H9 (cell line): ENCODE data around the gene SYT9. TPM values are rescaled to one million over a fixed set of nuclear protein-coding genes. Genes with fewer than 3 reads are reported as not detected.

ENCODE experiments used
- DNase-seq: peaks from one replicate; pipeline ENCODE4 v3.0.0-alpha.2; 2017
- H2AFZ ChIP-seq: one replicate; pipeline ENCODE4 v1.6.1; 2013; ENCODE audit warnings: mild to moderate bottlenecking, low read length, control low read depth, moderate library complexity
- H2AK5ac ChIP-seq: 2 replicates; pipeline ENCODE4 v1.6.1; 2013; ENCODE audit warnings: low read length, control low read depth, mixed read lengths; ENCODE audit not compliant: insufficient read length
- H2BK120ac ChIP-seq: one replicate; pipeline ENCODE4 v1.6.1; 2013; ENCODE audit warnings: low read depth, mild to moderate bottlenecking, low read length, control low read depth, inconsistent platforms; ENCODE audit not compliant: poor library complexity, severe bottlenecking
- H2BK12ac ChIP-seq: 2 replicates; pipeline ENCODE4 v1.6.1; 2013; ENCODE audit warnings: low read length, control low read depth, mixed read lengths, low read depth; ENCODE audit not compliant: insufficient read length
- H2BK15ac ChIP-seq: 2 replicates; pipeline ENCODE4 v1.6.1; 2013; ENCODE audit warnings: low read depth, low read length, control low read depth
- H2BK20ac ChIP-seq: one replicate; pipeline ENCODE4 v1.6.1; 2013; ENCODE audit warnings: low read depth, mild to moderate bottlenecking, low read length, control low read depth, inconsistent platforms; ENCODE audit not compliant: poor library complexity, severe bottlenecking
- H2BK5ac ChIP-seq: 2 replicates; pipeline ENCODE4 v1.6.1; 2013; ENCODE audit warnings: low read length, control low read depth, mixed read lengths; ENCODE audit not compliant: insufficient read length
- H3K14ac ChIP-seq: 2 replicates; pipeline ENCODE4 v1.6.1; 2013; ENCODE audit warnings: low read length, control low read depth; ENCODE audit not compliant: insufficient read depth
- H3K18ac ChIP-seq: 2 replicates; pipeline ENCODE4 v1.6.1; 2013; ENCODE audit warnings: low read depth, mild to moderate bottlenecking, mixed read lengths, low read length, control low read depth; ENCODE audit not compliant: insufficient read length
- H3K23ac ChIP-seq: 2 replicates; pipeline ENCODE4 v1.6.1; 2013; ENCODE audit warnings: low read length, control low read depth, mixed read lengths, low read depth; ENCODE audit not compliant: insufficient read length
- H3K23me2 ChIP-seq: 2 replicates; pipeline ENCODE4 v1.6.1; 2013; ENCODE audit warnings: low read depth, mild to moderate bottlenecking, mixed read lengths, low read length, control low read depth; ENCODE audit not compliant: insufficient read length, poor library complexity, severe bottlenecking
- H3K27ac ChIP-seq: 2 replicates; pipeline ENCODE4 v1.5.1; 2013; ENCODE audit warnings: low read length, control low read depth, mixed read lengths, low read depth; ENCODE audit not compliant: insufficient read length
- H3K27me3 ChIP-seq: 2 replicates; pipeline ENCODE4 v1.6.1; 2013; ENCODE audit warnings: low read length, control low read depth, inconsistent platforms; ENCODE audit not compliant: insufficient read depth
- H3K4ac ChIP-seq: 2 replicates; pipeline ENCODE4 v1.6.1; 2013; ENCODE audit warnings: low read depth, mild to moderate bottlenecking, control low read depth, inconsistent platforms, low read length, moderate library complexity
- H3K4me1 ChIP-seq: 2 replicates; pipeline ENCODE4 v1.6.1; 2013; ENCODE audit warnings: low read length, control low read depth, inconsistent platforms; ENCODE audit not compliant: insufficient read depth
- H3K4me2 ChIP-seq: 2 replicates; pipeline ENCODE4 v1.6.1; 2013; ENCODE audit warnings: low read length, control low read depth, mixed read lengths; ENCODE audit not compliant: insufficient read length, insufficient read depth
- H3K56ac ChIP-seq: 2 replicates; pipeline ENCODE4 v1.6.1; 2013; ENCODE audit warnings: low read depth, mild to moderate bottlenecking, mixed read lengths, low read length, control low read depth; ENCODE audit not compliant: insufficient read length
- H3K79me1 ChIP-seq: 2 replicates; pipeline ENCODE4 v1.6.1; 2013; ENCODE audit warnings: low read depth, mild to moderate bottlenecking, moderate library complexity, low read length, control low read depth, inconsistent platforms; ENCODE audit not compliant: insufficient read depth, poor library complexity, severe bottlenecking
- H3K79me2 ChIP-seq: 2 replicates; pipeline ENCODE4 v1.6.1; 2013; ENCODE audit warnings: low read length, control low read depth, inconsistent platforms; ENCODE audit not compliant: insufficient read depth
- H3K9ac ChIP-seq: 2 replicates; pipeline ENCODE4 v1.6.1; 2013; ENCODE audit warnings: low read length, control low read depth, mixed read lengths; ENCODE audit not compliant: insufficient read length; ENCODE audit errors: extremely low read depth
- H3K9me3 ChIP-seq: one replicate; pipeline ENCODE4 v1.6.1; 2013; ENCODE audit warnings: low read depth, low read length, inconsistent platforms; ENCODE audit not compliant: control insufficient read depth
- H3T11ph ChIP-seq: one replicate; pipeline ENCODE4 v1.6.1; 2013; ENCODE audit warnings: mild to moderate bottlenecking, low read length, control low read depth, inconsistent platforms
- H4K20me1 ChIP-seq: one replicate; pipeline ENCODE4 v1.6.1; 2013; ENCODE audit not compliant: control insufficient read depth, insufficient read length, insufficient read depth
- H4K5ac ChIP-seq: 2 replicates; pipeline ENCODE4 v1.6.1; 2013; ENCODE audit warnings: low read depth, mild to moderate bottlenecking, mixed read lengths, low read length, control low read depth; ENCODE audit not compliant: insufficient read length
- H4K8ac ChIP-seq: replicated peaks from 2 replicates; pipeline ENCODE4 v1.6.1; 2013; ENCODE audit warnings: low read length, control low read depth, mixed read lengths, low read depth; ENCODE audit not compliant: insufficient read length
- H4K91ac ChIP-seq: 2 replicates; pipeline ENCODE4 v1.6.1; 2013; ENCODE audit warnings: low read depth, mild to moderate bottlenecking, moderate library complexity, mixed read lengths, low read length, control low read depth; ENCODE audit not compliant: insufficient read length
- H3K27ac Mint-ChIP-seq, 3 experiments: 2 replicates in 2 of 3; 3 replicates in 1 of 3; pipeline ENCODE4 v1.8.0; 2020 to 2021; ENCODE audit warnings: mixed read lengths in 3 of 3, mild to moderate bottlenecking in 1 of 3, moderate library complexity in 1 of 3
- H3K27me3 Mint-ChIP-seq: 2 replicates; pipeline ENCODE4 v1.8.0; 2021; ENCODE audit warnings: low read depth, mild to moderate bottlenecking, moderate library complexity, mixed read lengths
- H3K36me3 Mint-ChIP-seq, 3 experiments: 2 replicates in 2 of 3; 3 replicates in 1 of 3; pipeline ENCODE4 v1.8.0; 2020 to 2021; ENCODE audit warnings: low read depth in 3 of 3, mixed read lengths in 3 of 3; ENCODE audit not compliant: insufficient read depth in 1 of 3
- H3K4me1 Mint-ChIP-seq, 2 experiments: 2 replicates each; pipeline ENCODE4 v1.8.0; 2020; ENCODE audit warnings: mixed read lengths in 2 of 2
- H3K4me3 Mint-ChIP-seq, 2 experiments: 2 replicates in 1 of 2; 3 replicates in 1 of 2; pipeline ENCODE4 v1.8.0; 2020 to 2021; ENCODE audit warnings: mild to moderate bottlenecking in 2 of 2, mixed read lengths in 2 of 2, moderate library complexity in 1 of 2
- H3K9me3 Mint-ChIP-seq, 2 experiments: 2 replicates in 1 of 2; 3 replicates in 1 of 2; pipeline ENCODE4 v1.8.0; 2020; ENCODE audit warnings: mild to moderate bottlenecking in 2 of 2, mixed read lengths in 2 of 2, moderate library complexity in 1 of 2
- WGBS: extraction: QIAGEN DNeasy Blood & Tissue Kit; methylation state at CpG from one replicate; pipeline ENCODE4 v1.1.7; 2013; ENCODE audit warnings: missing lambda C conversion rate, low lambda C conversion rate, mixed read lengths; ENCODE audit not compliant: insufficient read length; ENCODE audit errors: extremely low coverage; 5-methylcytosine and 5-hydroxymethylcytosine counted together
- total RNA-seq: library from RNA; stranded (reverse); gene quantifications from 2 replicates; pipeline ENCODE4 v1.2.1, GENCODE V29; 2021
- TF ChIP-seq, protein P1 (sequence below): fragments of 200-600 bp; sonication (generic); conservative IDR thresholded peaks from 3 replicates; pipeline ENCODE4 v1.8.0; 2021; ENCODE audit warnings: antibody characterized with exemption, mild to moderate bottlenecking

The SYT9 gene
- total RNA-seq, 1 experiment from 2014 or later: 0.63 TPM

DNA sequence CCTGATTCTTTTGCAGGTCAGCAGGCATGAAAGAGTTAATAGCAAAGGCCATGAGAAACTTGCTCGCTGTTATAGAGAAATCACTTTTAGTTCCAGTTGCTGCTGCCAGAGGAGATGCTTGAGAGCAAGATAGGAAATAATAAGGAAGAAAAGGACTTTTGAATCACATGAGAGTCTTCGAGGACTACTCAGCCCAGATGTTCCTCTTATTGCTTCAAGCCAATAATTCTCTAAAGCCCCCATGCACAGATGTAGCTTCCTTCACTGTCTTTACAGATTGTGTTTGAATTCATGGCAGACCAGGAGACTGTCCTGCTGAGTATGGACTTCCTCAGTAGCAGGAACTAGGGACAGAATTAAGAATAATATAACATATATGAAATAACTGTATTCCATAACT is 183.5 kb downstream of the SYT9 start:
- WGBS: no CpG with 5 or more reads among the region's 2 CpGs
- Mint-ChIP-seq H3K4me1 (peaks cover 14 to 15% of the 10 kb centered on the region in 2 experiments), H3K27ac (no peak overlapping the region)

More for the DNA sequence above, 183.5 kb downstream of the SYT9 start:
- no peak overlapping the region for H3K56ac ChIP-seq
- no peak overlapping the region for H3T11ph ChIP-seq
- H3K9me3 ChIP-seq: no peaks in the 10 kb centered on the region
- no peaks in the 10 kb centered on the region; the same call in 1 of the 2 replicates for H3K4me1 ChIP-seq
- H3K36me3 Mint-ChIP-seq: no peaks in the 10 kb centered on the region
- H3K4me2 ChIP-seq: no peak overlapping the region
- H2AK5ac ChIP-seq: no peak overlapping the region
- no peak overlapping the region for H3K18ac ChIP-seq
- H2BK12ac ChIP-seq: no peak overlapping the region
- no peak overlapping the region for H3K14ac ChIP-seq
- no peaks in the 10 kb centered on the region for H3K23me2 ChIP-seq
- H3K79me2 ChIP-seq: no peaks in the 10 kb centered on the region
- no peak overlapping the region for H2BK15ac ChIP-seq
- H3K27me3 ChIP-seq: no peaks in the 10 kb centered on the region
- no peak overlapping the region for H4K91ac ChIP-seq
- no peak overlapping the region for H4K5ac ChIP-seq
- no peak overlapping the region for H3K27ac ChIP-seq
- no peak overlapping the region for H4K8ac ChIP-seq
- no peaks in the 10 kb centered on the region for H3K79me1 ChIP-seq
- H3K4ac ChIP-seq: no peak overlapping the region
- H3K9ac ChIP-seq: no peak overlapping the region
- no peak overlapping the region for H2BK20ac ChIP-seq
- no peak overlapping the region for H3K23ac ChIP-seq
- H2BK120ac ChIP-seq: no peak overlapping the region
- no peaks in the 10 kb centered on the region; the same call in 1 of the 2 replicates for H3K27me3 Mint-ChIP-seq
- TF ChIP-seq, protein P1, sequence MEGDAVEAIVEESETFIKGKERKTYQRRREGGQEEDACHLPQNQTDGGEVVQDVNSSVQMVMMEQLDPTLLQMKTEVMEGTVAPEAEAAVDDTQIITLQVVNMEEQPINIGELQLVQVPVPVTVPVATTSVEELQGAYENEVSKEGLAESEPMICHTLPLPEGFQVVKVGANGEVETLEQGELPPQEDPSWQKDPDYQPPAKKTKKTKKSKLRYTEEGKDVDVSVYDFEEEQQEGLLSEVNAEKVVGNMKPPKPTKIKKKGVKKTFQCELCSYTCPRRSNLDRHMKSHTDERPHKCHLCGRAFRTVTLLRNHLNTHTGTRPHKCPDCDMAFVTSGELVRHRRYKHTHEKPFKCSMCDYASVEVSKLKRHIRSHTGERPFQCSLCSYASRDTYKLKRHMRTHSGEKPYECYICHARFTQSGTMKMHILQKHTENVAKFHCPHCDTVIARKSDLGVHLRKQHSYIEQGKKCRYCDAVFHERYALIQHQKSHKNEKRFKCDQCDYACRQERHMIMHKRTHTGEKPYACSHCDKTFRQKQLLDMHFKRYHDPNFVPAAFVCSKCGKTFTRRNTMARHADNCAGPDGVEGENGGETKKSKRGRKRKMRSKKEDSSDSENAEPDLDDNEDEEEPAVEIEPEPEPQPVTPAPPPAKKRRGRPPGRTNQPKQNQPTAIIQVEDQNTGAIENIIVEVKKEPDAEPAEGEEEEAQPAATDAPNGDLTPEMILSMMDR: no peak
- no peak overlapping the region for H3K4me3 Mint-ChIP-seq
- no peaks in the 10 kb centered on the region for H3K9me3 Mint-ChIP-seq
- no peak overlapping the region for H2AFZ ChIP-seq
- DNase-seq: no peak
- no peak overlapping the region for H2BK5ac ChIP-seq
- H4K20me1 ChIP-seq: no peaks in the 10 kb centered on the region
